K562 (cell line): ENCODE measurements around the gene TBRG4. TPM values are rescaled to one million over a fixed set of nuclear protein-coding genes. Genes with fewer than 3 reads are reported as not detected.
A peak's percentile ranks its signal among the peaks of the same experiment; 100 is the strongest.

ENCODE experiments used
- ARNT ChIP-seq, 2 experiments: fragments of 450-650 bp; IDR thresholded peaks; 2 replicates each; pipeline ENCODE4 v1.6.1; 2016; ENCODE audit warnings: mild to moderate bottlenecking in 1 of 2
- ATF6 ChIP-seq: sonication (generic); formaldehyde crosslinking; IDR thresholded peaks from 2 replicates; pipeline ENCODE4 v1.4.0; 2020; ENCODE audit warnings: mild to moderate bottlenecking, missing genetic modification reagents
- BCOR ChIP-seq: fragments of 450-650 bp; IDR thresholded peaks from 2 replicates; pipeline ENCODE4 v1.6.1; 2016
- CAMTA2 ChIP-seq: fragments of 250-450 bp; sonication (Bioruptor Pico); conservative IDR thresholded peaks from 2 replicates; pipeline ENCODE4 v1.5.1; 2022
- ELF2 ChIP-seq: fragments of 250-450 bp; sonication (Bioruptor Pico); IDR thresholded peaks from 2 replicates; pipeline ENCODE4 v1.5.0; 2021; ENCODE audit warnings: mild to moderate bottlenecking
- HMGXB4 ChIP-seq: sonication (generic); formaldehyde crosslinking; IDR thresholded peaks from 2 replicates; pipeline ENCODE4 v1.8.1; 2023; ENCODE audit warnings: mild to moderate bottlenecking, missing genetic modification reagents
- MIER1 ChIP-seq: fragments of 450-650 bp; IDR thresholded peaks from 2 replicates; pipeline ENCODE4 v1.6.1; 2016; ENCODE audit warnings: antibody characterized with exemption, mild to moderate bottlenecking, low read depth
- MITF ChIP-seq: IDR thresholded peaks from 2 replicates; pipeline ENCODE4 v1.6.1; 2014; ENCODE audit warnings: antibody characterized with exemption
- NCOR1 ChIP-seq: fragments of 450-650 bp; IDR thresholded peaks from 2 replicates; pipeline ENCODE4 v1.6.1; 2016; ENCODE audit warnings: mild to moderate bottlenecking, moderate library complexity
- POLR2B ChIP-seq: fragments of 450-650 bp; IDR thresholded peaks from 2 replicates; pipeline ENCODE4 v1.6.1; 2018; ENCODE audit warnings: low read depth; ENCODE audit not compliant: partially characterized antibody
- POLR3G ChIP-seq: IDR thresholded peaks from 2 replicates; pipeline ENCODE4 v1.6.1; 2011; ENCODE audit not compliant: insufficient read length, insufficient replicate concordance; ENCODE audit errors: extremely low read depth
- SMARCC2 ChIP-seq: fragments of 450-650 bp; IDR thresholded peaks from 2 replicates; pipeline ENCODE4 v1.6.1; 2017; ENCODE audit warnings: antibody characterized with exemption, moderate library complexity, mild to moderate bottlenecking, low read depth
- SOX6 ChIP-seq: fragments of 450-650 bp; IDR thresholded peaks from 2 replicates; pipeline ENCODE4 v1.6.1; 2014; ENCODE audit warnings: mild to moderate bottlenecking
- ZC3H8 ChIP-seq: fragments of 450-650 bp; IDR thresholded peaks from 2 replicates; pipeline ENCODE4 v1.6.1; 2017
- ZFX ChIP-seq: sonication (generic); formaldehyde crosslinking; IDR thresholded peaks from 2 replicates; pipeline ENCODE4 v1.8.0; 2022; ENCODE audit warnings: mild to moderate bottlenecking, missing genetic modification reagents, moderate library complexity
- ZNF408 ChIP-seq: fragments of 250-450 bp; sonication (Bioruptor Pico); IDR thresholded peaks from 2 replicates; pipeline ENCODE4 v1.4.0; 2020; ENCODE audit warnings: low read depth, mild to moderate bottlenecking, moderate library complexity
- ZNF695 ChIP-seq: fragments of 450-650 bp; formaldehyde crosslinking; IDR thresholded peaks from 2 replicates; pipeline ENCODE4 v1.4.0; 2020; ENCODE audit warnings: mild to moderate bottlenecking, moderate library complexity
- polyA plus RNA-seq, 8 experiments: library from polyadenylated mRNA; depleted of rRNA in 4 of 8; stranded (reverse) in 5 of 8; unstranded in 3 of 8; fragments of >200 nt; fragmentation: Nextera tagmentation in 2 of 8; fragmentation: Illumina TruSeq in 1 of 8; extraction: Ambion mirVana in 2 of 8; extraction: Trizol in 1 of 8; gene quantifications; 2 replicates each; pipeline versions ENCODE4 v1.2.1 to v1.2.3, GENCODE V29; 2011 to 2014; ENCODE audit warnings: inconsistent platforms in 1 of 8, missing spikeins in 1 of 8
- total RNA-seq, 7 experiments: library from RNA; depleted of rRNA in 6 of 7; stranded (reverse); fragments of >200 nt in 6 of 7; fragmentation: Illumina TruSeq in 2 of 7; extraction: Trizol in 2 of 7; gene quantifications; 2 replicates each; pipeline versions ENCODE4 v1.2.1 to v1.2.3, GENCODE V29; 2011 to 2021; ENCODE audit warnings: low replicate concordance in 1 of 7
- TF ChIP-seq, protein P1 (sequence below): IDR thresholded peaks from 3 replicates; pipeline ENCODE4 v1.6.1; 2011; ENCODE audit warnings: borderline replicate concordance, mild to moderate bottlenecking, moderate library complexity; ENCODE audit not compliant: insufficient read length; ENCODE audit errors: extremely low read depth
- TF ChIP-seq, protein P2 (sequence below): fragments of 450-650 bp; formaldehyde crosslinking; IDR thresholded peaks from 2 replicates; pipeline ENCODE4 v1.4.0; 2022; ENCODE audit warnings: mild to moderate bottlenecking, moderate library complexity

The TBRG4 gene
- total and polyA plus RNA-seq, 9 of the 15 experiments (the other 6 are each of a cell fraction or from before 2014, with no cell fraction given) = 11.2 to 322 (median 216) TPM

- TF ChIP-seq CAMTA2 = no peak
- TF ChIP-seq, protein P1, sequence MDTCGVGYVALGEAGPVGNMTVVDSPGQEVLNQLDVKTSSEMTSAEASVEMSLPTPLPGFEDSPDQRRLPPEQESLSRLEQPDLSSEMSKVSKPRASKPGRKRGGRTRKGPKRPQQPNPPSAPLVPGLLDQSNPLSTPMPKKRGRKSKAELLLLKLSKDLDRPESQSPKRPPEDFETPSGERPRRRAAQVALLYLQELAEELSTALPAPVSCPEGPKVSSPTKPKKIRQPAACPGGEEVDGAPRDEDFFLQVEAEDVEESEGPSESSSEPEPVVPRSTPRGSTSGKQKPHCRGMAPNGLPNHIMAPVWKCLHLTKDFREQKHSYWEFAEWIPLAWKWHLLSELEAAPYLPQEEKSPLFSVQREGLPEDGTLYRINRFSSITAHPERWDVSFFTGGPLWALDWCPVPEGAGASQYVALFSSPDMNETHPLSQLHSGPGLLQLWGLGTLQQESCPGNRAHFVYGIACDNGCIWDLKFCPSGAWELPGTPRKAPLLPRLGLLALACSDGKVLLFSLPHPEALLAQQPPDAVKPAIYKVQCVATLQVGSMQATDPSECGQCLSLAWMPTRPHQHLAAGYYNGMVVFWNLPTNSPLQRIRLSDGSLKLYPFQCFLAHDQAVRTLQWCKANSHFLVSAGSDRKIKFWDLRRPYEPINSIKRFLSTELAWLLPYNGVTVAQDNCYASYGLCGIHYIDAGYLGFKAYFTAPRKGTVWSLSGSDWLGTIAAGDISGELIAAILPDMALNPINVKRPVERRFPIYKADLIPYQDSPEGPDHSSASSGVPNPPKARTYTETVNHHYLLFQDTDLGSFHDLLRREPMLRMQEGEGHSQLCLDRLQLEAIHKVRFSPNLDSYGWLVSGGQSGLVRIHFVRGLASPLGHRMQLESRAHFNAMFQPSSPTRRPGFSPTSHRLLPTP = no peak
- no peak; the same call in 1 of the 2 replicates for TF ChIP-seq SOX6
- TF ChIP-seq, protein P2, sequence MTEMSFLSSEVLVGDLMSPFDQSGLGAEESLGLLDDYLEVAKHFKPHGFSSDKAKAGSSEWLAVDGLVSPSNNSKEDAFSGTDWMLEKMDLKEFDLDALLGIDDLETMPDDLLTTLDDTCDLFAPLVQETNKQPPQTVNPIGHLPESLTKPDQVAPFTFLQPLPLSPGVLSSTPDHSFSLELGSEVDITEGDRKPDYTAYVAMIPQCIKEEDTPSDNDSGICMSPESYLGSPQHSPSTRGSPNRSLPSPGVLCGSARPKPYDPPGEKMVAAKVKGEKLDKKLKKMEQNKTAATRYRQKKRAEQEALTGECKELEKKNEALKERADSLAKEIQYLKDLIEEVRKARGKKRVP = no peak
- peak; percentile 98 for TF ChIP-seq ZFX (CRISPR knock-in tag)
- TF ChIP-seq ATF6 = peak; percentile 51; the same call in 1 of the 2 replicates
- peak; percentile 96 for TF ChIP-seq ELF2 (CRISPR knock-in tag)
- TF ChIP-seq SMARCC2 = 0 out of 2 replicates have a peak, but pooled peaks have one; percentile 42
- TF ChIP-seq MITF = peak; percentile 55; the same call in 1 of the 2 replicates
- TF ChIP-seq ZNF695 (CRISPR knock-in tag) = no peak
- TF ChIP-seq BCOR = no peak
- peak; percentile 93 for TF ChIP-seq POLR2B
- TF ChIP-seq ARNT (IDR thresholded peaks at IDR 0.05) = peak in 1 of 2 experiments; percentile 86; a peak in 1 of 4 replicates
- no peak for TF ChIP-seq ZC3H8
- no peak for TF ChIP-seq POLR3G
- TF ChIP-seq ZNF408 (CRISPR knock-in tag) = no peak
- peak; percentile 64 for TF ChIP-seq HMGXB4 (CRISPR knock-in tag)
- no peak for TF ChIP-seq MIER1
- peak; percentile 63 for TF ChIP-seq NCOR1
Measured at GRCh38 chr7:45111298-45112223, at the start of gene TBRG4 (continued).
